ENCODE results near the gene PSMB9.

GRCh38 chr6:32825966-32826365 lies 28.0 kb upstream of the PSMB9 start:
- TF ChIP-seq, protein P1, sequence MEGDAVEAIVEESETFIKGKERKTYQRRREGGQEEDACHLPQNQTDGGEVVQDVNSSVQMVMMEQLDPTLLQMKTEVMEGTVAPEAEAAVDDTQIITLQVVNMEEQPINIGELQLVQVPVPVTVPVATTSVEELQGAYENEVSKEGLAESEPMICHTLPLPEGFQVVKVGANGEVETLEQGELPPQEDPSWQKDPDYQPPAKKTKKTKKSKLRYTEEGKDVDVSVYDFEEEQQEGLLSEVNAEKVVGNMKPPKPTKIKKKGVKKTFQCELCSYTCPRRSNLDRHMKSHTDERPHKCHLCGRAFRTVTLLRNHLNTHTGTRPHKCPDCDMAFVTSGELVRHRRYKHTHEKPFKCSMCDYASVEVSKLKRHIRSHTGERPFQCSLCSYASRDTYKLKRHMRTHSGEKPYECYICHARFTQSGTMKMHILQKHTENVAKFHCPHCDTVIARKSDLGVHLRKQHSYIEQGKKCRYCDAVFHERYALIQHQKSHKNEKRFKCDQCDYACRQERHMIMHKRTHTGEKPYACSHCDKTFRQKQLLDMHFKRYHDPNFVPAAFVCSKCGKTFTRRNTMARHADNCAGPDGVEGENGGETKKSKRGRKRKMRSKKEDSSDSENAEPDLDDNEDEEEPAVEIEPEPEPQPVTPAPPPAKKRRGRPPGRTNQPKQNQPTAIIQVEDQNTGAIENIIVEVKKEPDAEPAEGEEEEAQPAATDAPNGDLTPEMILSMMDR (IDR thresholded peaks at IDR 0.05; ENCODE audit: poor library complexity, severe bottlenecking) = peak; percentile 47
- TF ChIP-seq MXI1 (conservative IDR thresholded peaks at IDR 0.05; ENCODE audit: poor library complexity, severe bottlenecking) = no peak
- TF ChIP-seq SMC3 (conservative IDR thresholded peaks at IDR 0.05; ENCODE audit: poor library complexity) = peak; percentile 28
- TF ChIP-seq POLR2AphosphoS5 (IDR thresholded peaks at IDR 0.05) = no peak
- TF ChIP-seq EP300 (conservative IDR thresholded peaks at IDR 0.05; ENCODE audit: poor library complexity, severe bottlenecking) = no peak
- TF ChIP-seq TAF1 (IDR thresholded peaks at IDR 0.05; ENCODE audit: low read depth) = no peak
- no peak for TF ChIP-seq EZH2 (IDR thresholded peaks at IDR 0.05; ENCODE audit: borderline replicate concordance, insufficient read depth, low read length, poor library complexity, severe bottlenecking)
- TF ChIP-seq REST (IDR thresholded peaks at IDR 0.05; ENCODE audit: borderline replicate concordance) = no peak
- TF ChIP-seq RAD21 (conservative IDR thresholded peaks at IDR 0.05) = peak; percentile 27

All from neural cell (in vitro differentiated cells).